KOPT-K1 (cell line): ENCODE results near the gene NGRN.
"Not testable (repeated sequence)": the region's sequence is repeated elsewhere in the genome, so short reads cannot be mapped to it uniquely, and the experiment has no call there.

ENCODE experiments used
- H3K27ac ChIP-seq: fragments of 200-600 bp; sonication (generic); 2 replicates; pipeline ENCODE4 v1.5.1; 2016; ENCODE audit warnings: antibody characterized with exemption, mild to moderate bottlenecking, low read depth, low read length; ENCODE audit not compliant: poor library complexity, severe bottlenecking
- H3K36me3 ChIP-seq: fragments of 200-600 bp; sonication (generic); 2 replicates; pipeline ENCODE4 v1.5.1; 2017; ENCODE audit warnings: antibody characterized with exemption, mild to moderate bottlenecking, low read length, moderate library complexity; ENCODE audit not compliant: insufficient read depth
- H3K9me3 ChIP-seq: fragments of 200-600 bp; sonication (generic); 2 replicates; pipeline ENCODE4 v1.5.1; 2017; ENCODE audit warnings: antibody characterized with exemption, low read length, mild to moderate bottlenecking; ENCODE audit not compliant: insufficient read depth, poor library complexity, severe bottlenecking

The NGRN gene

DNA sequence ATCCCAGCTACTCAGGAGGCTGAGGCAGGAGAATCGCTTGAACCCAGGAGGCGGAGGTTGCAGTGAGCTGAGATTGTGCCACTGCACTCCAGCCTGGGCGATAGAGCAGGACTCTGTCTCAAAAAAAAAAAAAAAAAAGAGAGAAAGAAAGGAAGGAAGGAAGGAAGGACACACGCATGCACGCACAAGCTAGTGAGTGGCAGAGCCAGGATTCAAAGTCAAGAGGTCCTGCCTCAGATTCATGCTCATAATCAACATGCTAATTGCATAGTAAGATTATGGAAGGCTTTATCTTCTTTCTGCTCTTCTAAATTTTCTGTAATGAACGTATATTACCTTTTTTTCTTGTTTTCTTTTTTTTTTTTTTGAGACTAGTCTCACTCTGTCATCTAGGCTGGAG lies 4.7 kb upstream of the NGRN start:
- H3K36me3 ChIP-seq, H3K9me3 ChIP-seq: not testable (repeated sequence)

DNA sequence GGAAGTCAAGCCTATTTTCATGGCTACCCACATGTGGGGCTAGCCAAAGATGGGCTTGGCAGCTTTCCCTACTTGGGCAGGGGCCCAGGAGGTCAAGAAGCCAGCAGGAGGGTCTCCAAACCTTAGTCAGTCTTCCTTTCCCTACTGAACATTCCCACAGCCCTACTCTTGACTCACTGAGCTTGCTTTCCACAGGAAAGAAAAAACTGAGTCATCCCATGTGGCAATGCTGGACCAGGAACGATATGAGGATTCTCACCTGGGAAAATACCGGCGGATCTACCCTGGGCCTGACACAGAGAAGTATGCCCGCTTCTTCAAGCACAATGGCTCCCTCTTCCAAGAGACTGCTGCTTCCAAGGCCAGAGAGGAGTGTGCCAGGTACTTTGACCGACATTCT lies 3.7 kb upstream of the NGRN start:
- 0 out of 2 replicates have a peak, but pooled peaks cover under 1% of the 10 kb centered on the region for H3K36me3 ChIP-seq
- no peaks in the 10 kb centered on the region for H3K9me3 ChIP-seq
- no peak overlapping the region for H3K27ac ChIP-seq

More for the DNA sequence above, 4.7 kb upstream of the NGRN start:
- not testable (repeated sequence) for H3K27ac ChIP-seq

GRCh38 chr15:90262426-90262825 lies 3.0 kb upstream of the NGRN start:
- Histone ChIP-seq H3K36me3 (peaks cover 7% of the 10 kb centered on the region), H3K9me3 (no peaks in the 10 kb centered on the region), H3K27ac (no peak overlapping the region)

- H3K9me3 ChIP-seq, result no peaks in the 10 kb centered on the region
- peak overlapping the region; percentile 94 for H3K27ac ChIP-seq
- peaks cover 22% of the 10 kb centered on the region for H3K36me3 ChIP-seq
Measured at GRCh38 chr15:90264671-90265070, 801 bp upstream of the NGRN start.

DNA sequence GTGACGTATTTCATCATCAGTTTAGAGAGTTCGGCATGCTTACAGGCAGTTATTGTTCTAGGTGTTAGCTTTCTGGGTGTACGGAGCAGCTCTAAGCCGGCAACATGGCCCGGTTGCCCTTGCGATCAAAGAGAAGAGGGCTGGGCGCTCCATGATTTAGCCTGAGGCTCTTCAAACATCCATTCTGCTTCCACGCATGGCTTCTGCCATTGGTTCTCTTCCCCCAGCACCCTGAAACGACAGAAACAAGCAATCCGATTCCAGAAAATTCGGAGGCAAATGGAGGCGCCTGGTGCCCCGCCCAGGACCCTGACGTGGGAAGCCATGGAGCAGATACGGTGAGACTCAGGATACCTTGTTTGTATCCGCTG lies 574 bp downstream of the NGRN start:
- Histone ChIP-seq H3K27ac (peak overlapping the region; percentile 94), H3K36me3 (peaks cover 36% of the 10 kb centered on the region), H3K9me3 (no peaks in the 10 kb centered on the region)

- peaks cover 40% of the 10 kb centered on the region for H3K36me3 ChIP-seq
- H3K27ac ChIP-seq, result peak overlapping the region; percentile 94
- H3K9me3 ChIP-seq, result no peaks in the 10 kb centered on the region
Measured at GRCh38 chr15:90266485-90266884, 1.0 kb downstream of the NGRN start.

GRCh38 chr15:90268415-90268814 lies 2.9 kb downstream of the NGRN start:
- H3K36me3 ChIP-seq, result peaks cover 60% of the 10 kb centered on the region

GRCh38 chr15:90270502-90271150 lies 5.2 kb downstream of the NGRN start:
- Histone ChIP-seq H3K27ac (no peak overlapping the region), H3K36me3 (peaks cover 81% of the 10 kb centered on the region), H3K9me3 (no peaks in the 10 kb centered on the region)

More at GRCh38 chr15:90268415-90268814, 2.9 kb downstream of the NGRN start:
- Histone ChIP-seq H3K27ac (no peak overlapping the region), H3K9me3 (no peaks in the 10 kb centered on the region)

DNA sequence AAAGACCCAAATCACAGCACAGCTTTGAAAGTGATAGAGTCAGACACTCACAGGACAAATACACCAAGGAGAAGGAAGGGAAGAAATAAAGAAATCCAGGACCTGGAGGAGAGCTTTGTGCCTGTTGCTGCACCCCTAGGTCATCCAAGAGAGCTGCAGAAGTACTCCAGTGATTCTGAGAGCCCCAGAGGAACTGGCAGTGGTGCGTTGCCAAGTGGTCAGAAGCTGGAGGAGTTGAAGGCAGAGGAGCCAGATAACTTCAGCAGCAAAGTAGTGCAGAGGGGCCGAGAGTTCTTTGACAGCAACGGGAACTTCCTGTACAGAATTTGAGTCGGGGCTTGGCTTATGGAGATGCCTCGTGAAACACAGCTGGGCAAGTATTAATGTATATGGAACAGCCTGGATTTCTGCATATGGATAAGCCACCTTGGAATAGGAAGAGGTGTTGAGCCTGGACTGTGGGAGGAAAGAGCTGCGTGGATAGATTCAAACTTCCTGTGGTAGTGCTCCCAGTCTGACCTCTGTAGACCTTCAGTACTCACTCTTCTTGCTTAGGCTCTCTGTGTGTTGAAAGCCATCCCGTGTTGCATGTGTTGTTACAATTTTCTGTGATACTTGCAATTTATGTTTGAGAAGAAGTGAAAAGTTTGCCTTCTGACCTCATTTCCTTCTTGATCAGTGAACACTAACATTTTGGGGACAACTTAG lies 6.1 kb downstream of the NGRN start:
- Histone ChIP-seq H3K27ac (no peak overlapping the region), H3K36me3 (peaks cover 87% of the 10 kb centered on the region)

GRCh38 chr15:90278467-90278866 lies 13.0 kb downstream of the NGRN start:
- not testable (repeated sequence) for H3K27ac ChIP-seq, H3K9me3 ChIP-seq
- peaks cover 27% of the 10 kb centered on the region for H3K36me3 ChIP-seq

More for the DNA sequence above, 6.1 kb downstream of the NGRN start:
- no peaks in the 10 kb centered on the region for H3K9me3 ChIP-seq

GRCh38 chr15:90280743-90281142 lies 15.3 kb downstream of the NGRN start:
- H3K9me3 ChIP-seq, H3K36me3 ChIP-seq, H3K27ac ChIP-seq: not testable (repeated sequence)

- H3K27ac ChIP-seq, H3K9me3 ChIP-seq, H3K36me3 ChIP-seq: not testable (repeated sequence)
Measured at GRCh38 chr15:90281637-90282036, 16.2 kb downstream of the NGRN start.

DNA sequence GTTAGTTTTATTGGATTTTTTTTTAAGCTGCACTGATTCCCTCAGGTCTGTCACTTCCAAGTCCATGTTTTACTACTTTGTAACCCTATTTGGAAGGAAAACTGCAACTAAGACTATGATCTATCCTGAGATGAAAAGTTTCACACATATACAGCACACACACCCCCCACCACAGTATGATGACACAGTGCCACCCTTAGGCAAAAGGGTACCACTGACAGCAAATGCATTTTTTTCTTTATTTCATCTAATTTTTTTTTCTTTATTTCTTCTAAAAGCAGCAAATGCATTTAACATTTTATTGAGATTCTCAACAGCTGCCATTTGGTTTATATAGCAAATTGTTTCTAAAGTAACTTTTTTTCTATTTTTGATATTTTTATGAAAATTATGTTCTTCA lies 21.2 kb downstream of the NGRN start:
- no peaks in the 10 kb centered on the region for H3K9me3 ChIP-seq
- H3K36me3 ChIP-seq, result no peaks in the 10 kb centered on the region
- H3K27ac ChIP-seq, result no peak overlapping the region

- no peaks in the 10 kb centered on the region for H3K9me3 ChIP-seq
- H3K27ac ChIP-seq, result no peak overlapping the region
Measured at GRCh38 chr15:90287101-90287500, 21.6 kb downstream of the NGRN start.

DNA sequence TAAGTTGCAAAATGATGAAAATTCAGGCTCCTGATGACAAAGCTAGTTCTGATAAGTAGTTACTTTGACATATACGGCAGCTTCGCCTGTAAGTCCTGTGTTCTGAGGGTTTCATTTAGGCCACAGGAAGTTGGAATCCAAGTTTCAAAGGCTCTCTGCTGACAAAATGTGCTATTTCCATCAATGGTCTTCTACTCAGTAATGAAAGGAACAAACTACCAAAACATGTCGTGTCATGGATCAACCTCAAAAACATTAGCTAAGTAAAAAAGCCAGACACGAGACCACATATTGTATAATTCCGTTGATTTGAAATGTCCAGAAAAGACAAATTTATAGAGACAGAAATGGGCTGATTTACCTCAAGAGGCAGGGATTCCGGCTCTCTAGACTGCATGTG lies 22.5 kb downstream of the NGRN start:
- Histone ChIP-seq H3K36me3 (no peaks in the 10 kb centered on the region), H3K27ac (no peak overlapping the region), H3K9me3 (no peaks in the 10 kb centered on the region)

More at GRCh38 chr15:90287101-90287500, 21.6 kb downstream of the NGRN start:
- no peaks in the 10 kb centered on the region for H3K36me3 ChIP-seq
